ENCODE measurements around the gene KRTAP10-7.
"Not testable (repeated sequence)": the region's sequence is repeated elsewhere in the genome, so short reads cannot be mapped to it uniquely, and the experiment has no call there.

Gene KRTAP10-7

DNA sequence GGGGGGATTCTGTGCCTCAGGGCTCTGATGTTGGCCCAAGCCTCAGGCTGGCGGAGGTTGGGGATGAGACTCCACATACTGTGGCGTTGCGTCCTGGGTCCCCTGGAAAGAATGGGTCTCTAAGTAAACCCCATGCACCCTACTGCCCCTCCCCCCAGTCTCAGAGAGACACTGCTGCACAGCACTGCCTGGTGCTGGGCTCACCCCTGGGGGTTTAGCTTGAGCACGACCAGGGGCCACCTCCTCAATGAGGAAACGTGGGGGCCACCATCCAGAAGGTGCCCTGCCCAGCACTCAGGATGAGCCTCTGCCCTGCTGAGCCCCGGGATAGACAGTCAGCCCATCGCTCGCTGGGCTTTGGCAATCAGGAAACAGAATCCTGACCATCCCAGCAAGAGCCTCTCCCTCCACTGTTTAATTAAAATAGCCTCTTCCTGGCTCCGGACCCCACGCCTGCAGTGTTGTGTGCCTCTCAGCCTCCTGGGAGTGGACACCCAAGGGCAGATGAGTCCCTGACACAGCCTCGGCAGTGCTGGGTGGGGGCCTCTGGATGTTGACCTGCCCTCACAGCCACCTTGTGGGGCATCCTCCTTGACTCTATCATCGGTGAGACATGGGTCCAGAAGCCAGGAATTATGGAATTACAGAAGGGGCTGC lies 30.4 kb upstream of the KRTAP10-7 start:
- DNase-seq = no peak
- in situ Hi-C loops (cut with HindIII; ENCODE audit: low pct_ligation_motif_present, low pct_unique_long_range_greater_than_20kb, low sequenced_read_pairs) = no loop called here

DNA sequence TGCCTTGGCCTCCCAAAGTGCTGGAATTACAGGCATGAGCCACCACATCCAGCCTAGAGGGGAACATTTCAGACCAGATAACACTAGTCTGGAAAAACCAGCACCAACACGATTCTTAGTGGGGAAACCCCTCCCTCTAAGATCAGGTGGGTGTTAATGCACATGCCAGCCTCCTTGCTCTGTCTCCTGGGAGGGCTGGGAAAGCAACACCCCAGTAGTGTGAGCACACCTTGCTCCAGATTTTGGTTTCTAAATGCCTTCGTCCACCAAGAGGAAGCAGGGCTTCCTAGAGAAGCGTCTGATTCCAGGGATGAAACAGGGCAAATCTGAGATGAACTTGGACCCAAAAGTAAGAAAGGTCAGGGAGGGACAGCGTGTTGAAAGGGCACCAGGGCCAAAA lies 29.1 kb upstream of the KRTAP10-7 start:
- in situ Hi-C loops (cut with HindIII; ENCODE audit: low pct_ligation_motif_present, low pct_unique_long_range_greater_than_20kb, low sequenced_read_pairs) = no loop called here
- no peak for DNase-seq

DNA sequence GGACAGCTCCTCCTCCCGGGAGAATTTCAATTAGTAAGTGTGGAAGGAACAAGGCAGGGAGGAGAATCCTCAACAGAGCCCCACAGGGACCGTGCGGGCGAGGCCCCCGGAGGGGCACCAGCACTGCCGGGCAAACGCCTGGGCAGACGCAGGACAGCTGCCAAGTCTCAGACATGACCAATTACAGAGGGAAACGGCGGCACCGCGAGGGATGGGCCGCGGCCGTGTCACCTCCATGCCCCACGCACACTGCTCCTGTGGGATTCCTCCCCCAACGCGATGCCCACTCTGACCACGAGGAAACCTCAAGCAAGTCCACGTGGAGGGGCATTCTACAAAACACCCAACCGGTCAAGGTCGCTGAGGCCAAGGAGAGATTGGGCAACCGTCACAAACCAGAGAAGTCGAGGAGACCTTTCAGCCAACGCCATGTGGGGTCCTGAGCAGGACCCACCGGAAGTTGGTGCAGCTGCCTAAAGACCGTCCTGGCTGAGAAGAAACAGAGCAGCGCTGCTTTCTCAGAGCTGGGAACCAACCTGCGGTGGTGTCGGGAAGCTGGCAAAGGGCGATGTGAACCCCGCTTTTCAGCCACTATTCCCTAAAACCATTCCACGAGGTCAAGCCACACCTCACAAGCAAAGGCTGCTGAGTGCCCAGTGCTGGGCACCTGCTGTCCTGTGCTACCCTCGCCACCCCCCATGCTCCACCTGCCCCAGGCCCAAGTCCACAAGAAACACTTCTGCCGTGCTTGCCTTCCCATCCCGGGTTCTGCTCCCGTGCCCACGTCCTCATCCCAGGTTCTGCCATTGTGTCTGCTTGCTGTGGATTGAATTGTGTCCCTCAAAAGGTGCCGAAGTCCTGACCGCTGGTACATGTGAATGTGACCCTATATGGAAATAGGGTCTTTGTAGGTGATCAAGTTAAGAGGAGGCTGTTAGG lies 28.3 kb upstream of the KRTAP10-7 start:
- DNase-seq = no peak
- in situ Hi-C loops (cut with HindIII; ENCODE audit: low pct_ligation_motif_present, low pct_unique_long_range_greater_than_20kb, low sequenced_read_pairs) = no loop called here

DNA sequence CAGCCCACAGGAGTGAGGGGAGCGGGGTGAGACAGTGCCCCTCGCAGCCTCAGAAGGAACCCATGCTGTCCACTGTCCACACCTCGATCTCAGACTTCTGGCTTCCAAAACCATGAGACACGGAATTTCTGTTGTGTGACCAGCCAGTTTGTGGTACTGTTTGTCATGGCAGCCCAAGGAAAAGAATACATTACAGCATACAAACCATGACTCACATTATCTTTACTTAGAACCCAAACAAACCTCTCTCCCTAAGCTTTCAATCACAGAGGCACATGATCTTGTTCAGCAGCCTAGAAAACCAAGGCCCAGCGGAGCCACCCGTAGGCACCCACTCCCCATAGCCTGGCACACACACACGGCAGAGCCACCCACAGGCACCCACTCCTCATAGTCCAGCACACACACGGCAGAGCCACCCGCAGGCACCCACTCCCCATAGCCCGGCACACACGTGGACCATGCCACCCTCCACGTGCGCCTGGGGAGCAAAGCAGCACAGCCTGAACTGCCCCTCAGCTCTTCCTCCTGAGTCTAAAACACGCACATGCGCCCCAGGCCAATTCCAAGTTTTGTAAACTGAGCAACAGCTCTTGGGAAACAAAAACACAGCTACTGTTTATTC lies 27.3 kb upstream of the KRTAP10-7 start:
- in situ Hi-C loops (cut with HindIII; ENCODE audit: low pct_ligation_motif_present, low pct_unique_long_range_greater_than_20kb, low sequenced_read_pairs) = no loop called here
- DNase-seq = no peak

DNA sequence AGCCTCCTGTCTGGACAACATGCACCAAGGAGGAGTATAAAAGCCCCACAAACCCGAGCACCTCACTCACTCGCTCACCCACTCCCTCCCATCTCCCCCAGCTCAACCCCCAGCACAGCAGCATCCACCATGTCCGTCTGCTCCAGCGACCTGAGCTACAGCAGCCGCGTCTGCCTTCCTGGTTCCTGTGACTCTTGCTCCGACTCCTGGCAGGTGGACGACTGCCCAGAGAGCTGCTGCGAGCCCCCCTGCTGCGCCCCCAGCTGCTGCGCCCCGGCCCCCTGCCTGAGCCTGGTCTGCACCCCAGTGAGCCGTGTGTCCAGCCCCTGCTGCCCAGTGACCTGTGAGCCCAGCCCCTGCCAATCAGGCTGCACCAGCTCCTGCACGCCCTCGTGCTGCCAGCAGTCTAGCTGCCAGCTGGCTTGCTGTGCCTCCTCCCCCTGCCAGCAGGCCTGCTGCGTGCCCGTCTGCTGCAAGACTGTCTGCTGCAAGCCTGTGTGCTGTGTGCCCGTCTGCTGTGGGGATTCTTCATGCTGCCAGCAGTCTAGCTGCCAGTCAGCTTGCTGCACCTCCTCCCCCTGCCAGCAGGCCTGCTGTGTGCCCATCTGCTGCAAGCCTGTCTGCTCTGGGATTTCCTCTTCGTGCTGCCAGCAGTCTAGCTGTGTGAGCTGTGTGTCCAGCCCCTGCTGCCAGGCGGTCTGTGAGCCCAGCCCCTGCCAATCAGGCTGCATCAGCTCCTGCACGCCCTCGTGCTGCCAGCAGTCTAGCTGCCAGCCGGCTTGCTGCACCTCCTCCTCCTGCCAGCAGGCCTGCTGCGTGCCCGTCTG lies 26.6 kb upstream of the KRTAP10-7 start, which contains the start of gene KRTAP10-4:
TSS of gene KRTAP10-4 (plus strand) at position 100 of the 827 bp plus-strand sequence. CDS start at position 130, 30 bp downstream.
- DNase-seq; in situ Hi-C loops (cut with HindIII; ENCODE audit: low pct_ligation_motif_present, low pct_unique_long_range_greater_than_20kb, low sequenced_read_pairs): not testable (repeated sequence)

DNA sequence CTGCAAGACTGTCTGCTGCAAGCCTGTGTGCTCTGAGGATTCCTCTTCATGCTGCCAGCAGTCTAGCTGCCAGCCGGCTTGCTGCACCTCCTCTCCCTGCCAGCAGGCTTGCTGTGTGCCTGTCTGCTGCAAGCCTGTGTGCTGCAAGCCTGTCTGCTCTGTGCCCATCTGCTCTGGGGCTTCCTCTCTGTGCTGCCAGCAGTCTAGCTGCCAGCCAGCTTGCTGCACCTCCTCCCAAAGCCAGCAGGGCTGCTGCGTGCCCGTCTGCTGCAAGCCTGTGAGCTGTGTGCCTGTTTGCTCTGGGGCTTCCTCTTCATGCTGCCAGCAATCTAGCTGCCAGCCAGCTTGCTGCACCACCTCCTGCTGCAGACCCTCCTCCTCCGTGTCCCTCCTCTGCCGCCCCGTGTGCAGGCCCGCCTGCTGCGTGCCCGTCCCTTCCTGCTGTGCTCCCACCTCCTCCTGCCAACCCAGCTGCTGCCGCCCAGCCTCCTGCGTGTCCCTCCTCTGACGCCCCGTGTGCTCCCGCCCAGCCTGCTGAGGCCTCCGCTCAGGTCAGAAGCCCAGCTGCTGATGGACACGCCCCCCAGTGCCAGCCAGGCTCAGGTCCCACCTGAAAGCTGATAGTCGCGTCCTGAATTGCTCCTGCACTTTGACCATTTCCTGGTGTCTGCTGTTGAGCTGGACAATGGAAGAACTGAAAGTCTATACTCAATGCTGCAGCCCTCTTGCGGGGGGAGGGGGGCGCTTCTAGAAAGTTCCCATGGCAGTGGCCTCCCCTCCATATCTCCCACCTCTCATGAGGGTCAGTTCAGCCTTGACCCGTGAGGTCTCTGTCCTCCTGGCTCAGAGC lies 25.7 kb upstream of the KRTAP10-7 start:
- no peak for DNase-seq
- in situ Hi-C loops (cut with HindIII; ENCODE audit: low pct_ligation_motif_present, low pct_unique_long_range_greater_than_20kb, low sequenced_read_pairs) = no loop called here

DNA sequence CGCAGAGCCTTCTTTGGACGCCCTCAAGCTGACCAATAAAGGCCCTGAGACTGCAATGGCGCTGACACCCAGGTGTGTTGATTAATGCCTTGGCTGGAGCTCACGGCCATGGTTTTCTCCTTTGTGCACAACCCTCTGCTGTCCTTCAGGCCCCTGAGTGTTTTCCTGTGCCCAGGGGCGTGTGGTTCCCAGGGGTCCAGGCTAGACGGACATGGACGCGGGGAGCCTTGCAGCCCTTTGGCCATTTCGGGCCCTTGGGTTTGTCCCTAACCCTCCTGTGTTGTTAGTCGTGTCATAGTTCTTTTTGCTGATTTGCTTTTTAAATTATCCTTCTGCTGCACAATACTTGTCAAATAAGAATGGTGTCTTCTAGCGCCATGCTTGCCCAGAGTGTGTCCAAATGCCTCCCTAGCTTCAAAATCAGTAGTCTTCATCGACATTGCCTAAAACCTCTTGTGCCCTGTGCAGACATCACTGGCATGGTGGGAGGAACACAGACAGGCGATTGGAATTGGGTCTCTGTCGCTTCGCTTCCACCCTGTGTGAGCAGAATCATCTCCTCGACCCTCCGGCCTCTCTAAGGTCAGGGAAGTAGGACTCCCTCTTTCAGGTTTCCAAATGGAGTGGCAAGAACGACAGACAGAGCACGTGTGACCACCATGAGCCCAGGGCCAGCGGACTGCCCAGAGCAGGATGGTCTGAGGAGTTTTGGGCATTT lies 24.9 kb upstream of the KRTAP10-7 start:
- in situ Hi-C loops (cut with HindIII; ENCODE audit: low pct_ligation_motif_present, low pct_unique_long_range_greater_than_20kb, low sequenced_read_pairs) = no loop called here
- DNase-seq = no peak

DNA sequence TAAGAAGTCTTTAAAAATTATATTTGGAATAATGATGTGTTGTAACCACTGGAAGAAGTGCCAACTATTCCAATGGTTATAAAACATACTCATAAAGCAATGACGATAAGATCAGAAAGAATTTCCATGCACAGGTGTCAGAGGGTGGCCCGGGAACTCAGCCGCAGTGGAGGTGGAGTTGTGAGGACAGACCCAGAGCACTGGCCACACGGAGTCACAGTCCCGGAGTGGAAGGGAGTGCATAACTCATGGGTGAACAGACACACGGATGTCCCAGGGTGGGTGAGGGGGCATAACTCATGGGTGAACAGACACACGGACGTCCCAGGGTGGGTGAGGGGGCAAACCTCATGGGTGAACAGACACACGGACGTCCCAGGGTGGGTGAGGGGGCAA lies 24.4 kb upstream of the KRTAP10-7 start:
- DNase-seq = no peak
- in situ Hi-C loops (cut with HindIII; ENCODE audit: low pct_ligation_motif_present, low pct_unique_long_range_greater_than_20kb, low sequenced_read_pairs) = no loop called here

DNA sequence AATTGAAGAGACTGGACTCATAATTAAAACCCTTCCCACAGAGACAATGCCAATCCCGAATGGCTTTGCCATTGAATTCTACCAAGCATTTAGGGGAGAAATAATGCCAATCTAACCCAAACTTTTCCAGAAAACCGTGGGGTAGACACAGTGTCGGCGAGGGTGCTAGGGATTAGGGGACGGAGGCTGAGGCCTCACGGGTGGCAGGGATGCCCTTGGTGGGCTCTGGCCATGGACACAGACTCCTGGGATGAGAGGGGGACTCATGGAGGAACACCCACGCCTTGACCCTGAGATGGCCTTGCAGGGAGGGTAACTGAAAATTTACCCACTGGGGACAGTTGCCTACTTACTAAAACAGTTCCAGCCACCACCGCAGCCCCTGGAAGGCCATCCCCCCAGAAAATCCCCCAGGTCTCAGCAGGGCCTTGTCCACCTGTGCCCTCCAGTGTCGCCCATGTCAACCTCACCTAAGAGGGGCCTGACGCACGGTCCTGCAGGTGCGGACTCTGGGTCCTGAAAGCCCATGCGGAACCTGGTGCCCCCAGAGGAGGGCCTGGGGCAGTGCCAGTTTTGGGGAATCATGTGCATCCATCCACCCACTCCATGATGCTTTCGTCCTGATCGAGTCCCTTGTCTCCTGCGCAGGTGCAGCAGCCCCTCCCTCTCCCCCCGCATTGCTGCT lies 21.9 kb upstream of the KRTAP10-7 start:
- in situ Hi-C loops (cut with HindIII; ENCODE audit: low pct_ligation_motif_present, low pct_unique_long_range_greater_than_20kb, low sequenced_read_pairs) = no loop called here
- DNase-seq = no peak

DNA sequence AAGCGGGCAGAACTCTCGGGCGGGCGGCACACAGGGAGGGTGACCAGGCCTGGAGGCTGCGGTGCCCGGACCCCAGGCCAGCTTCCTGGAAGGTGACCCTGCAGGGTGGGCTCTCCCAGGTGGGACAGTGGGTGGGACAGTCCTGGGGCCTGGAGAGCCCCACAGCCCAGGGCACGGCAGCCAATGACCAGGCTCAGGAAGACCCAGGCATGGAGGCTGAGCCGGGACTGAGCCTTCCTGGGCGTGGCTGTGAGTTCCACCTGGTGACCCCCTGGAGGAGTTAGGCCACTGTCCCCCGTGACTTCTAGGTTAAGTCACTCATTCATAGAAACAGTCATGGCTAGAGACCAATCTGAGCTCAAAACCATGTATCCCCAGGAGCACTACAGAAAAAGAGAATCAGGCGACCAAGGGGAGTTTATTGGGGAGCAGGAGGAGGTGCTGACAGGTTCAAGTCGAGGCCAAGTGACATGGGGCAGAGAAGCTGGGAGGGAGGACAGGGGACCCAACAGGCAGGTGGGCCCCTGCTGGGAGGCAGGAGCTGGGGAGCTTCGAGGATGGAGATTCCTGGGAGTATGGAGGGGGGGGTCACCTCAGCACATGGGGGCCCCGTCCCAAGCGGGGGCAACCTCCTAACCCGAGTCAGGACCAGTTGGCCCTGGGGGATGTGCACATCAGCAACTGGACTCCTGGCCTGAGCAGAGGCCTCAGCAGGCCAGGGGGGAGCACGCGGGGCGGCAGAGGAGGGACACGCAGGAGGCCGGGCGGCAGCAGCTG lies 21.2 kb upstream of the KRTAP10-7 start:
- in situ Hi-C loops (cut with HindIII; ENCODE audit: low pct_ligation_motif_present, low pct_unique_long_range_greater_than_20kb, low sequenced_read_pairs) = no loop called here
- DNase-seq = no peak

DNA sequence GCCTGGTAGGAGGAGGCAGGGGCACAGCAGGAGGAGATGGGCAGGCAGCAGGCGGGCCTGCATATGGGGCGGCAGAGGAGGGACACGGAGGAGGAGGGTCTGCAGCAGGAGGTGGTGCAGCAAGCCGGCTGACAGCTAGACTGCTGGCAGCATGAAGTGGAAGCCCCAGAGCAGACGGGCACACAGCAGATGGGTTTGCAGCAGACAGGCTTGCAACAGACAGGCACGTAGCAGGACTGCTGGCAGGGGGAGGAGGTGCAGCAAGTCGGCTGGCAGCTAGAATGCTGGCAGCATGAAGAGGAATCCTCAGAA lies 20.6 kb upstream of the KRTAP10-7 start:
- in situ Hi-C loops (cut with HindIII; ENCODE audit: low pct_ligation_motif_present, low pct_unique_long_range_greater_than_20kb, low sequenced_read_pairs) = no loop called here

DNA sequence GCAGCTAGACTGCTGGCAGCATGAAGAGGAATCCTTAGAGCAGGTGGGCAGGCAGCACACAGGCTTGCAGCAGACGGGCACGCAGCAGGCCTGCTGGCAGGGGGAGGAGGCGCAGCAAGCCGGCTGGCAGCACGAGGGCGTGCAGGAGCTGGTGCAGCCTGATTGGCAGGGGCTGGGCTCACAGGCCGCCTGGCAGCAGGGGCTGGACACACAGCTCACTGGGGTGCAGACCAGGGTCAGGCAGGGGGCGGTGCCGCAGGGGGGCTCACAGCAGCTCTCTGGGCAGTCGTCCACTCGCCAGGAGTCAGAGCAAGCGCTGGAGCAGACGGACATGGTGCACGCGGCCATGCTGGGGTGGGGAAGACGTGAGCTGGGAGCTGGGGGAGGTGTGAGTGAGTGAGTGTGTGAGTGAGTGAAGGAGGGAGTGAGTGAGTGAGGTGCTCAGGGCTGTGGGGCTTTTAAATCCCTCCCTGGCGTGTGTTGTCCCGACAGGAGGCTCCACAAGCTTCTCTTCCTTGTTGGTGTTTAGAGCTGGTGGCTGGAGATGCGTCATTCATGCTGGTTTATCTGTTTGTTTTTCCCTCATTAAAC lies 20.1 kb upstream of the KRTAP10-7 start, which contains the start of gene KRTAP10-5:
TSS of gene KRTAP10-5 (minus strand) at position 374 of the 591 bp plus-strand sequence. CDS start at position 348, 26 bp downstream.
- in situ Hi-C loops (cut with HindIII; ENCODE audit: low pct_ligation_motif_present, low pct_unique_long_range_greater_than_20kb, low sequenced_read_pairs); DNase-seq: not testable (repeated sequence)

More for the DNA sequence above, 20.6 kb upstream of the KRTAP10-7 start:
- DNase-seq = no peak

DNA sequence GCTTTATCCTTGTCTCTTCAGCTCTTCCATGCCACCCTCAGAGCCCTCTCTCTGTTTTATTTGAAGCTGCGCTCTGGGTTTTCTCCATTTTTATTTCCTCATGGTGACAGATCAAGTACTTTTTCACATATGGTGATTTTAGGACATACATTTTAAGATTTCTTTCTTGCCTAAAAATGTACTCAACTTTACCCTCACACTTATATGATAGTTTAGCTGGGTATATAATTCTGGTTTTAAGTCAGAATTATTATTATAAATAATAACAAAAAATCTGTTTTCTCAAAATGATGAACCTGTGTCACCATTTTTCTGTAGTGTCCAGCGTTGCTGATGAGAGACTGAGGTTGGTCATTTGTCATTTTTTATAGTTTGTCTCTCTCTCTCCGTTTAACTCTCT lies 19.2 kb upstream of the KRTAP10-7 start:
- in situ Hi-C loops (cut with HindIII; ENCODE audit: low pct_ligation_motif_present, low pct_unique_long_range_greater_than_20kb, low sequenced_read_pairs) = no loop called here
- DNase-seq = no peak

DNA sequence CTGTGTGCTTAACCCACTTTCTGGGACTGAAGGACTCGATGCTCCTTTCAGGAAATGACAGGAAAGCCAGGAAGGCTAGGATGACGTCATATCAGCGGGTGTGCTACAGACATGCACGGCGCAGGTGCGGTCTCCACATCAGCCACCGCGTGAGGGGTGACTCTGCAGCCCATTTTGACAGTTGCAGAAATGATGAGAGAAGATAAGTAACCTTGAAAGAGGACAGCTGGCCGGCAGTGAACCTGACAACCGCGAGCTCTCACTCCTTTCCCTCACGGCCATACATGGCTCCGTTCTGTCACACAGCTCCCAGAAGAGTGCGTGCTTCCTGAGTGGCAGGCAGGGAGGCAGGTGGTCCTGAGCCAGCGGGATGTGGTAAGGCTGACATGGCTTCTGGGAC lies 18.3 kb upstream of the KRTAP10-7 start:
- in situ Hi-C loops (cut with HindIII; ENCODE audit: low pct_ligation_motif_present, low pct_unique_long_range_greater_than_20kb, low sequenced_read_pairs) = no loop called here
- DNase-seq = no peak

DNA sequence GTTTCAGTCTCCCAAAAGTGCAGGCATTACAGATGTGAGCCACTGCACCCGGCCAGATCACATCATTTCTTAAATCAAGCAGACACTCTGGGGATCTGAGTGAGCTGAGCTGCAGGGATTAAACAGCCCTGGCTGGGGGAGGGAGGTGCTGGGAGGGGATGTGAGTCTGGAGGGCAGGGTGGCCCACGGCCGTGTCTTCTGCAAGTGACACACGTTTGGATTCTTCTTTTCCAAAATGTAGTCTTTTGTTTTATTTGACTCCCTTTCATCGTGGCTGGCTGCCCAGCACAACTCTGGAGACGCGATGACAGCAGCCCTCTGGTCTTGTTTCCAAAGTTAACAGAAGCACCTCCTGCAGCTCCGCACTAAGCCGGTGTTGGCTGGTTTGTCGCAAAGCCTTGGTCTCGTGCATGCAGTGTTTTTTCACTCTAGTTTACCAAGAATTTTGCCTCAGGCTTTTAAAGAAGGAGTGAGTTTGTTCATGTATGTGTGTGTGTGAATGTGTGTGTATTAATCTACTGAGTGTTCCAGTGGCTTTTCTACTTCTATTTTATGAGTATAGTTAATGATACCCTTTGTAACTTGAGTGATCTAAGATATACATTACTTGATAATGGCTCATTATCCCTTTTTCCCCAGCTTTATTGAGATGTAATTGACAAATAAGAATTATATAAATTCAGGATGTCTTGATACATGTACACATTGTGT lies 17.2 kb upstream of the KRTAP10-7 start:
- no peak for DNase-seq
- in situ Hi-C loops (cut with HindIII; ENCODE audit: low pct_ligation_motif_present, low pct_unique_long_range_greater_than_20kb, low sequenced_read_pairs) = no loop called here

All from ACHN (cell line).